HEK293 (cell line): ENCODE data around the gene ZSCAN22.

Source experiments
- CTCF ChIP-seq: fragments of 450-650 bp; formaldehyde crosslinking; IDR thresholded peaks from 2 replicates; pipeline ENCODE4 v1.5.1; 2016; ENCODE audit warnings: missing biosample characterization, missing genetic modification characterization
- EGR2 ChIP-seq: fragments of 450-650 bp; formaldehyde crosslinking; IDR thresholded peaks from 2 replicates; pipeline ENCODE4 v1.5.1; 2016; ENCODE audit warnings: low read depth, missing biosample characterization, missing genetic modification characterization
- KLF9 ChIP-seq: fragments of 450-650 bp; formaldehyde crosslinking; IDR thresholded peaks from 2 replicates; pipeline ENCODE4 v1.5.1; 2016; ENCODE audit warnings: missing biosample characterization, missing genetic modification characterization, low read depth
- REST ChIP-seq: fragments of 450-650 bp; formaldehyde crosslinking; IDR thresholded peaks from 2 replicates; pipeline ENCODE4 v1.5.1; 2016; ENCODE audit warnings: missing biosample characterization, missing genetic modification characterization
- SP3 ChIP-seq: fragments of 450-650 bp; formaldehyde crosslinking; IDR thresholded peaks from 2 replicates; pipeline ENCODE4 v1.5.1; 2016; ENCODE audit warnings: missing biosample characterization, missing genetic modification characterization
- TCF7L2 ChIP-seq: IDR thresholded peaks from 2 replicates; pipeline ENCODE4 v1.6.1; 2011; ENCODE audit warnings: low read depth, mild to moderate bottlenecking, inconsistent platforms, low read length, moderate library complexity, borderline replicate concordance
- ZBTB44 ChIP-seq: fragments of 450-650 bp; IDR thresholded peaks from 2 replicates; pipeline ENCODE4 v1.5.1; 2018; ENCODE audit warnings: missing biosample characterization, mild to moderate bottlenecking, missing genetic modification characterization
- ZNF16 ChIP-seq: fragments of 450-650 bp; formaldehyde crosslinking; IDR thresholded peaks from 2 replicates; pipeline ENCODE4 v1.5.1; 2016; ENCODE audit warnings: low read depth, missing biosample characterization, missing genetic modification characterization
- ZNF174 ChIP-seq: fragments of 450-650 bp; formaldehyde crosslinking; IDR thresholded peaks from 2 replicates; pipeline ENCODE4 v1.5.0; 2017; ENCODE audit warnings: missing biosample characterization, mild to moderate bottlenecking, missing genetic modification characterization
- ZNF239 ChIP-seq: fragments of 450-650 bp; formaldehyde crosslinking; IDR thresholded peaks from 2 replicates; pipeline ENCODE4 v1.5.1; 2016; ENCODE audit warnings: missing biosample characterization, missing genetic modification characterization
- ZNF692 ChIP-seq: fragments of 450-650 bp; formaldehyde crosslinking; IDR thresholded peaks from 2 replicates; pipeline ENCODE4 v1.5.1; 2016; ENCODE audit warnings: missing biosample characterization, missing genetic modification characterization
- ZNF792 ChIP-seq: fragments of 450-650 bp; formaldehyde crosslinking; IDR thresholded peaks from 2 replicates; pipeline ENCODE4 v1.5.1; 2016; ENCODE audit warnings: missing biosample characterization, missing genetic modification characterization

GRCh38 chr19:58356766-58357480 is 30.1 kb downstream of the ZSCAN22 start:
- no peak for TF ChIP-seq CTCF (tag by site-specific recombination)
- no peak for TF ChIP-seq ZNF239
- no peak for TF ChIP-seq ZNF16 (tag by site-specific recombination)
- no peak for TF ChIP-seq EGR2 (tag by site-specific recombination)
- no peak for TF ChIP-seq ZNF692 (tag by site-specific recombination)
- no peak for TF ChIP-seq KLF9 (tag by site-specific recombination)
- TF ChIP-seq ZNF174 (tag by site-specific recombination) = no peak
- TF ChIP-seq REST (tag by site-specific recombination) = no peak
- no peak for TF ChIP-seq ZBTB44
- TF ChIP-seq SP3 (tag by site-specific recombination) = no peak
- no peak for TF ChIP-seq ZNF792 (tag by site-specific recombination)
- no peak for TF ChIP-seq TCF7L2
